SU-DHL-6 (cell line): ENCODE results near the gene SPRR2A.

Experiments
- H2AFZ ChIP-seq: fragments of 200-600 bp; sonication (generic); 2 replicates; pipeline ENCODE4 v1.6.1; 2014; ENCODE audit warnings: low read depth, mild to moderate bottlenecking, moderate library complexity, mixed read lengths, antibody characterized with exemption, low read length; ENCODE audit not compliant: severe bottlenecking
- H3F3A ChIP-seq: fragments of 200-600 bp; shearing (Covaris generic); 2 replicates; pipeline ENCODE4 v1.6.0; 2016; ENCODE audit warnings: antibody characterized with exemption, mild to moderate bottlenecking; ENCODE audit not compliant: insufficient read depth
- H3K27ac ChIP-seq: fragments of 200-600 bp; sonication (generic); 2 replicates; pipeline ENCODE4 v1.5.1; 2016; ENCODE audit warnings: low read depth, mild to moderate bottlenecking, low read length, moderate library complexity, mixed read lengths
- H3K27me3 ChIP-seq: fragments of 200-600 bp; sonication (generic), shearing (Covaris generic); 2 replicates; pipeline ENCODE4 v1.6.0; 2014; ENCODE audit warnings: mild to moderate bottlenecking, low read length
- H3K36me3 ChIP-seq: fragments of 200-600 bp; sonication (generic); 2 replicates; pipeline ENCODE4 v1.6.1; 2014; ENCODE audit warnings: mild to moderate bottlenecking, low read length, mixed read lengths
- H3K4me2 ChIP-seq: fragments of 300-600, 200-600 bp; shearing (Covaris generic), sonication (generic); 2 replicates; pipeline ENCODE4 v1.6.0; 2014; ENCODE audit warnings: low read length, low read depth, mild to moderate bottlenecking; ENCODE audit not compliant: poor library complexity, severe bottlenecking
- H3K4me3 ChIP-seq: fragments of 200-600 bp; sonication (generic); 2 replicates; pipeline ENCODE4 v1.5.1; 2014; ENCODE audit warnings: antibody characterized with exemption, low read length, mild to moderate bottlenecking, mixed read lengths; ENCODE audit not compliant: insufficient read depth, poor library complexity, severe bottlenecking
- H3K79me2 ChIP-seq: fragments of 200-600 bp; sonication (generic); 2 replicates; pipeline ENCODE4 v1.6.1; 2014; ENCODE audit warnings: mild to moderate bottlenecking, low read length, moderate library complexity; ENCODE audit not compliant: insufficient read depth
- H3K9ac ChIP-seq: fragments of 200-600 bp; sonication (generic); 2 replicates; pipeline ENCODE4 v1.7.0; 2014; ENCODE audit warnings: mild to moderate bottlenecking, low read length
- H3K9me2 ChIP-seq: fragments of 200-600 bp; sonication (generic); replicated peaks from 2 replicates; pipeline ENCODE4 v1.6.1; 2014; ENCODE audit warnings: low read length; ENCODE audit not compliant: insufficient read depth
- H3K9me3 ChIP-seq: fragments of 200-600 bp; sonication (generic); 2 replicates; pipeline ENCODE4 v1.6.1; 2014; ENCODE audit warnings: low read length, mixed read lengths; ENCODE audit not compliant: insufficient read depth
- H4K20me1 ChIP-seq: fragments of 200-600 bp; sonication (generic); 2 replicates; pipeline ENCODE4 v1.6.1; 2014; ENCODE audit warnings: low read depth, mild to moderate bottlenecking, antibody characterized with exemption, low read length, moderate library complexity, mixed read lengths
- EZH2phosphoT487 ChIP-seq: fragments of 200-600 bp; sonication (generic), shearing (Covaris generic); conservative IDR thresholded peaks from 2 replicates; pipeline ENCODE4 v1.6.1; 2018; ENCODE audit warnings: mild to moderate bottlenecking, antibody characterized with exemption, low read length, moderate library complexity, mixed read lengths
- TF ChIP-seq, protein P1 (sequence below): fragments of 200-600 bp; sonication (generic); IDR thresholded peaks from one replicate; pipeline ENCODE4 v1.5.1; 2017; ENCODE audit warnings: antibody characterized with exemption, mild to moderate bottlenecking, low read length, moderate library complexity; ENCODE audit not compliant: insufficient read depth, poor library complexity, severe bottlenecking

SPRR2A gene

DNA sequence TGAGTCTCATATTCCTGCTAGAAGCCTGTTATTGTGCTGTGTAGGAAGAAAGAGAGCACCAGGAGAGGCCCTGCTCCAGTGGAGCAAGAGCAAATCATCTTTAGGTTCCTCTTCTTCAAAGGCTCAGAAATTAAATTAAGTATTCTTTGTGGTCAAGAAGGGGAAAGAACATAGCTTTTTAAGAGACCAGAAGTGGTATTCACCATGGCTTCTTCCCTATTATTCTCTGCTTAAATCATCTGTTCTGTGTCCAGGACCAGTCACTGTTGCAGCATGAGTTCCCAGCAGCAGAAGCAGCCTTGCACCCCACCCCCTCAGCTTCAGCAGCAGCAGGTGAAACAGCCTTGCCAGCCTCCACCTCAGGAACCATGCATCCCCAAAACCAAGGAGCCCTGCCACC lies 25.2 kb downstream of the SPRR2A start:
- H3K9me2 ChIP-seq = no peaks in the 10 kb centered on the region
- H3K9me3 ChIP-seq = no peaks in the 10 kb centered on the region
- no peak overlapping the region for H3K9ac ChIP-seq
- no peaks in the 10 kb centered on the region for H3K27me3 ChIP-seq
- H3K4me3 ChIP-seq = no peak overlapping the region
- no peaks in the 10 kb centered on the region for H4K20me1 ChIP-seq
- no peaks in the 10 kb centered on the region for H3K36me3 ChIP-seq
- no peak overlapping the region for H3K27ac ChIP-seq
- TF ChIP-seq EZH2phosphoT487 = no peak
- TF ChIP-seq, protein P1, sequence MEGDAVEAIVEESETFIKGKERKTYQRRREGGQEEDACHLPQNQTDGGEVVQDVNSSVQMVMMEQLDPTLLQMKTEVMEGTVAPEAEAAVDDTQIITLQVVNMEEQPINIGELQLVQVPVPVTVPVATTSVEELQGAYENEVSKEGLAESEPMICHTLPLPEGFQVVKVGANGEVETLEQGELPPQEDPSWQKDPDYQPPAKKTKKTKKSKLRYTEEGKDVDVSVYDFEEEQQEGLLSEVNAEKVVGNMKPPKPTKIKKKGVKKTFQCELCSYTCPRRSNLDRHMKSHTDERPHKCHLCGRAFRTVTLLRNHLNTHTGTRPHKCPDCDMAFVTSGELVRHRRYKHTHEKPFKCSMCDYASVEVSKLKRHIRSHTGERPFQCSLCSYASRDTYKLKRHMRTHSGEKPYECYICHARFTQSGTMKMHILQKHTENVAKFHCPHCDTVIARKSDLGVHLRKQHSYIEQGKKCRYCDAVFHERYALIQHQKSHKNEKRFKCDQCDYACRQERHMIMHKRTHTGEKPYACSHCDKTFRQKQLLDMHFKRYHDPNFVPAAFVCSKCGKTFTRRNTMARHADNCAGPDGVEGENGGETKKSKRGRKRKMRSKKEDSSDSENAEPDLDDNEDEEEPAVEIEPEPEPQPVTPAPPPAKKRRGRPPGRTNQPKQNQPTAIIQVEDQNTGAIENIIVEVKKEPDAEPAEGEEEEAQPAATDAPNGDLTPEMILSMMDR = no peak
- H3K4me2 ChIP-seq = no peak overlapping the region
- no peaks in the 10 kb centered on the region for H3K79me2 ChIP-seq
- no peak overlapping the region for H2AFZ ChIP-seq
- no peaks in the 10 kb centered on the region for H3F3A ChIP-seq

- Histone ChIP-seq H3K4me2 (no peak within 1 kb of the TSS), H3K27me3 (no peaks in the 10 kb centered on the region), H3K9ac (no peak within 1 kb of the TSS), H3K4me3 (no peak within 1 kb of the TSS), H3K9me3 (no peaks in the 10 kb centered on the region), H3K79me2 (no peaks in the 10 kb centered on the region), H3K27ac (no peak within 1 kb of the TSS), H3K36me3 (no peaks in the 10 kb centered on the region), H4K20me1 (no peaks in the 10 kb centered on the region), H3K9me2 (no peaks in the 10 kb centered on the region), H3F3A (no peaks in the 10 kb centered on the region), H2AFZ (no peak within 1 kb of the TSS)
- TF ChIP-seq, protein P1 = no peak
- TF ChIP-seq EZH2phosphoT487 = no peak
Observed at GRCh38 chr1:153030895-153031294, 26.4 kb downstream of the SPRR2A start, which contains the start of gene SPRR1B. SPRR1B (plus strand) TSS chr1:153031203; CDS start chr1:153032346, 1,143 bp downstream.

DNA sequence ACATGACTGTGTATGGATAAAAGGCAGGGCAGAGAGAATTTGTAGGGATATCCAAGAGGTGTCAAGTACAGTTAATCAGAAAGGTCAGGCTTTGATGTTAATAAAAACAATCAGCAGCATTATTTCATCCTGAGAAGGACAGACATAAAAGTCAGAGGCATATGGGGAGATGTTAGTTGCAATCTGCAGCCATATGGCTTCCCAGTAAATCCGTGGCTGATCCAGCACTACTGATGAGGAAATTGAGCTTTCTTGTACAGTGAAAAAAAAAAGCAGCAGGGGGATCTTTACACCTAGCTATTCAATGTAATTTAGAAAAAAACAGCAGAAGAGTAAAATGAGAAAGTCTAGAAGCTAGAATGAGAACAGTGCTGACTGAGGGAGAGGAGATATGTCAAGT lies 28.5 kb downstream of the SPRR2A start:
- Histone ChIP-seq H3K27me3 (no peaks in the 10 kb centered on the region), H4K20me1 (no peaks in the 10 kb centered on the region)

More for the DNA sequence above, 28.5 kb downstream of the SPRR2A start:
- H3K36me3 ChIP-seq = no peaks in the 10 kb centered on the region
- H3K4me3 ChIP-seq = no peak overlapping the region
- H3K79me2 ChIP-seq = no peaks in the 10 kb centered on the region
- TF ChIP-seq EZH2phosphoT487 = no peak
- TF ChIP-seq, protein P1 = no peak
- no peak overlapping the region for H3K4me2 ChIP-seq
- H3K9ac ChIP-seq = no peak overlapping the region
- H3F3A ChIP-seq = no peaks in the 10 kb centered on the region
- H3K27ac ChIP-seq = no peak overlapping the region
- no peak overlapping the region for H2AFZ ChIP-seq
- no peaks in the 10 kb centered on the region for H3K9me3 ChIP-seq
- no peaks in the 10 kb centered on the region for H3K9me2 ChIP-seq
